Skeletal muscle tissue (tissue), 4 donors: ENCODE results near the gene SIRT3. TPM values are rescaled to one million over a fixed set of nuclear protein-coding genes. Genes with fewer than 3 reads are reported as not detected.
"Not testable (repeated sequence)": the region's sequence is repeated elsewhere in the genome, so short reads cannot be mapped to it uniquely, and the experiment has no call there.

Source experiments
- H3K27ac ChIP-seq: one replicate; pipeline ENCODE4 v1.7.0; 2013; ENCODE audit warnings: mild to moderate bottlenecking, low read depth, low read length, inconsistent platforms
- H3K27me3 ChIP-seq, 3 donors: one replicate each; pipeline ENCODE4 v1.7.0; 2013; ENCODE audit warnings: low read length in 3 of 3; ENCODE audit not compliant: control insufficient read depth in 3 of 3, insufficient read depth in 3 of 3
- H3K36me3 ChIP-seq, 3 donors: one replicate each; pipeline ENCODE4 v1.7.0; 2013; ENCODE audit warnings: low read length in 3 of 3; ENCODE audit not compliant: control insufficient read depth in 3 of 3, insufficient read depth in 3 of 3
- H3K4me1 ChIP-seq, 3 donors: one replicate each; pipeline ENCODE4 v1.7.0; 2013; ENCODE audit warnings: low read length in 3 of 3, mild to moderate bottlenecking in 3 of 3; ENCODE audit not compliant: control insufficient read depth in 3 of 3, insufficient read depth in 3 of 3
- H3K4me3 ChIP-seq, 3 donors: one replicate each; pipeline ENCODE4 v1.7.0; 2013; ENCODE audit warnings: low read length in 3 of 3
- H3K9ac ChIP-seq, 3 donors: one replicate each; pipeline ENCODE4 v1.7.0; 2013; ENCODE audit warnings: low read length in 3 of 3, mild to moderate bottlenecking in 3 of 3, moderate library complexity in 2 of 3, low read depth in 1 of 3
- H3K9me3 ChIP-seq, 3 donors: one replicate each; pipeline ENCODE4 v1.7.0; 2013; ENCODE audit warnings: low read length in 3 of 3; ENCODE audit not compliant: control insufficient read depth in 3 of 3
- total RNA-seq: library from RNA; depleted of rRNA; stranded (reverse); fragments of >200 nt; gene quantifications from one replicate; pipeline ENCODE4 v1.2.3, GENCODE V29; 2014
- donor health status: Osteomylitis.

The SIRT3 gene
- total RNA-seq, 1 donor from 2014 or later: 14.6 TPM

DNA sequence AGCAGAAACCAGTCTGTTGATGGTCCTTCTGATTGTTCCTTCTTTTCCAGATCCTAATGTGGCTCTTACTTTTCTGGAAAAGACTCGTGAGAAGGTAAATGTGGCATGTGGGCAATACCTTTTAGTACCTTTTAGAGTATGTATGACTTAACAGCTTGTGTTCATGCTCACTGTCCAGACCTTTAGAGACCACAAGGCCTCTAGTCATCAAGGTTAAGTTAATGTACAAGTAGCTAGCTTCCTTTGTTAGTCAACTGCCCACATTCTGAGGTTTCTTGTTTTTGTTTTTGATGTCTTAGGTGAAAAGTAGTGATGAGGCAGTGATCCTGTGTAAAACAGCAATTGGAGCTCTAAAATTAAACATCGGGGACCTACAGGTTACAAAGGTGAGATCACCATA, 8.2 kb upstream of the SIRT3 start:
- H3K9me3 ChIP-seq: no peaks in the 10 kb centered on the region
- no peak overlapping the region for H3K4me3 ChIP-seq
- H3K27ac ChIP-seq: no peak overlapping the region
- H3K36me3 ChIP-seq: peaks cover 57 to 75% (median 70%) of the 10 kb centered on the region in 3 donors
- H3K4me1 ChIP-seq: peaks cover 13% of the 10 kb centered on the region in 3 donors
- no peaks in the 10 kb centered on the region for H3K27me3 ChIP-seq
- no peak overlapping the region for H3K9ac ChIP-seq

DNA sequence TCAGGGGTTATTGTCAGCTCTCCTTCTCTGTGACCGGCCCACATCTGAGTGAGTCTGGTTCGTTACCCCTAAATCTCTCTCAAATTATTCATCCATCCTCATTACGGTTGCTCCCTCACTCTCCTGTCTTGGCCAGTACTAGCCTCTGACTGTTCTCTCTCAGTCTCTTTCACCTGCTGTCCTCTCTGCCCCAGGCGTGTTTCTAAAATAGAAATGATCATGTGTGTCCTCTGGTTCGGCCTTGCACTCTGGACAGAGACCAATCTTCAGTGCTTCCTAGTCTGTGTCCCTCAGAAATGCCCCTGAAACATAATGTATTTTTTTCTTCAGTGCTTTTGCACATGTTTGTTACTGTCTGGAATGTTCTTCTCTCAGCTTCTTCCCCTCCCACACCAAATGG, 5.5 kb upstream of the SIRT3 start:
- peaks cover 36 to 53% (median 45%) of the 10 kb centered on the region in 3 donors for H3K36me3 ChIP-seq
- H3K27ac ChIP-seq: peak overlapping the region; percentile 68
- H3K27me3 ChIP-seq: no peaks in the 10 kb centered on the region
- H3K9ac ChIP-seq: peak overlapping the region; percentile 13 to 69 (median 42)
- H3K9me3 ChIP-seq: no peaks in the 10 kb centered on the region
- peak overlapping the region in 1 of 3 donors; percentile 60 for H3K4me3 ChIP-seq
- H3K4me1 ChIP-seq: peaks cover 25 to 29% (median 28%) of the 10 kb centered on the region in 3 donors

DNA sequence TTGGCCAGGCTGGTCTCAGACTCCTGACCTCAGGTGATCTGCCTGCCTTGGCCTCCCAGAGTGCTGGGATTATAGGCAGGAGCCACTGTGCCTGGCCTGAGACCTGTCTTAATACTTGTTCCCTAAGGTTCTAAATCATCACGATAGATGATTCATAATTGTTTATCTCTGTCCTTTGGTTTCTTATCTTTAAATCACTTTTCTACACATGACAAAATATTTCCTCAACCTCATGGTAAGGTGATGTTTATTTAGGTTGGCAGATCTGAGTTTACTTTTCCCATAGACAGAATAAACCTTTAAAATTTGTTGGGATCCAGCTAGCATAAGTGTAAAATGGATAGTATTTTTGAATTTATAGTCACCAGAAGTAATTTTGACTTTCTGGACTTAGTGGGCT, 4.2 kb upstream of the SIRT3 start:
- Histone ChIP-seq H3K9ac (no peak overlapping the region), H3K27me3 (no peaks in the 10 kb centered on the region), H3K36me3 (peaks cover 25 to 40% (median 32%) of the 10 kb centered on the region in 3 donors), H3K9me3 (no peaks in the 10 kb centered on the region), H3K4me3 (no peak overlapping the region), H3K27ac (no peak overlapping the region), H3K4me1 (peaks cover 29 to 35% (median 32%) of the 10 kb centered on the region in 3 donors)

DNA sequence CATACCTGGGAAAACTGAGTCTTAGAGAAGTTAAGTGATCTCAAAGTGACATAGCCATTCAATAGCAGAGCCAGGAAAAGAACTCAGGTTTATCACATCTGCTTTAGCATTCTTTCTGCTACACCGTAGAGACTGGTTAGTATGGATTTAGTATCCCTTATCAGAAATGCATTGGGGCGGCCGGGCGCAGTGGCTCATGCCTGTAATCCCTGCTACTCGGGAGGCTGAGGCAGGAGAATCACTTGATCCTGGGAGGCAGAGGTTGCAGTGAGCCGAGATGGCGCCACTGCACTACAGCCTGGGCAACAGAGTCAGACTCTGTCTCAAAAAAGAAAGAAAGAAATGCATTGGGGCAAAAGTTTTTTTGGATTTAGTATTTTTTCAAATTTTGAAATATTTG, 2.2 kb upstream of the SIRT3 start:
- peaks cover 11 to 25% (median 20%) of the 10 kb centered on the region in 3 donors for H3K36me3 ChIP-seq
- H3K27ac ChIP-seq, H3K27me3 ChIP-seq, H3K9me3 ChIP-seq, H3K9ac ChIP-seq: not testable (repeated sequence)
- H3K4me3 ChIP-seq: peak overlapping the region in 1 of 3 donors; percentile 10
- H3K4me1 ChIP-seq: peaks cover 31 to 38% (median 36%) of the 10 kb centered on the region in 3 donors

DNA sequence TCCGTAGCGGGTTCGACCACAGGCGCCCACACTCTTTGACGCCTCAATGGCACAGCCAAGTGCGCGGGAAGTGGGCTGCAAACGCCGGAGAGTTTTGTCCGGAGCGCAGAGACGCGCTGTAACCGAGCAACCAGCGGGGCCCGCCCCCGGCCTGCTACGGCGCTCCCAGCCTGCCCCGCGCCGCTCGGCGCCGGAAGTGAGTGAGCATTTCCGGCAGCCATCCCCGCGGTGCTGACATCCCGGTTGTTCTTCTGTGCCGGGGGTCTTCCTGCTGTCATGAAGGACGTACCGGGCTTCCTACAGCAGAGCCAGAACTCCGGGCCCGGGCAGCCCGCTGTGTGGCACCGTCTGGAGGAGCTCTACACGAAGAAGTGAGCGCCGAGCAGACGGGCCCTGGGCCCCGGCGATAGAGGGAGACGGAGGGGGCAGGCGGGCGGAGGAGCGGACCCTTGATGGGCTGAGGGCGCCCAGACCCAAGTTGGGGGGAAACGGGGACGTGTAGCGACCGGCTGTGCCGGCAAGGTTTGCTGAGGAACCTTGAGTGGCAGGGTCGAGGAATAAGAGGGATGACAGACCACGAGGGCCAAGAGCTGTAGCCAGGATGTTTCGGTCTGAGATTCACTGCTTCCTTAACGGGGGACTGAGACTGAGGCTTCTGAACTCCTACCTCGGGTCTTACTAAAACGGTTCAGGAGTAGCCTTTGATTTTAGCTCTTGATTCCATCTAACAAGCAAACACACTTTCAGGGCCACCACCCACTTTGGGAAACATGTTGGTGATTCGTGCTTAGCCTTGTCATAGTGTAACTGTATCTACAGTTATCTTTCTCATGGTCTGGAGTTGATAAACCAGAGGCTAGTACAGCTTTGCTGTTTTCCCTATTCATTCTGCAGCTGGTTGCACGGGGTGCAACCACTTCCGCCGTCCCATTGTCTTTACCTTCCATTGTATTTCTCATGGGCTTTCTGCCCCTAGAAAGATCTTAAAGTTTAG, 929 bp upstream of the SIRT3 start, which contains the start of gene PSMD13:
Gene PSMD13, plus strand, starts transcription at position 203 of the 994 bp plus-strand sequence. Its CDS starts 74 bp downstream, at position 277.
- no peaks in the 10 kb centered on the region for H3K9me3 ChIP-seq
- H3K9ac ChIP-seq: peak within 1 kb of the TSS; percentile 94 to 97 (median 96)
- peaks cover 29 to 37% (median 34%) of the 10 kb centered on the region in 3 donors for H3K4me1 ChIP-seq

DNA sequence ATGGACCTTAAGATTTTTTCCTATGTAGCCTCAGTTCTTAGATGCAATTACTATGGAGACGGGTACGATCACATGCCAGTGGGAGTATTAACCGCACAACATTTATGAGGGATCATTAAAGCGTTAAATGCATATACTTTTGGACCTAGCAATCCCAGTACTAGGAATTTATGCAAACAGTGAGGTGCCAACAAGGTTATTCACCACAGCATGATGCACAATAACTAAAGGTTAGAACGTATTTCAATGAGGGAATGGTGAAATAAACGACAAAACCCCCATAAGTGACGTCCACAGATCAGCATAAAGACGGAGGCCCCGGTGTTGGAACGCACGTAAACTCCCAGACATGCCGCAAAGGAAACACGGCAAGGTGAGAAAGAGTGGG, 539 bp downstream of the SIRT3 start:
- H3K4me3 ChIP-seq: peak overlapping the region; percentile 97 to 99 (median 97)
- H3K9ac ChIP-seq: peak overlapping the region; percentile 91 to 97 (median 96)
- peaks cover 19 to 24% (median 23%) of the 10 kb centered on the region in 3 donors for H3K4me1 ChIP-seq

More for the DNA sequence above, 929 bp upstream of the SIRT3 start, which contains the start of gene PSMD13:
- peak within 1 kb of the TSS; percentile 97 to 100 (median 99) for H3K4me3 ChIP-seq
- no peaks in the 10 kb centered on the region for H3K27me3 ChIP-seq
- peak within 1 kb of the TSS; percentile 96 for H3K27ac ChIP-seq
- H3K36me3 ChIP-seq: peaks cover 14 to 24% (median 23%) of the 10 kb centered on the region in 3 donors

DNA sequence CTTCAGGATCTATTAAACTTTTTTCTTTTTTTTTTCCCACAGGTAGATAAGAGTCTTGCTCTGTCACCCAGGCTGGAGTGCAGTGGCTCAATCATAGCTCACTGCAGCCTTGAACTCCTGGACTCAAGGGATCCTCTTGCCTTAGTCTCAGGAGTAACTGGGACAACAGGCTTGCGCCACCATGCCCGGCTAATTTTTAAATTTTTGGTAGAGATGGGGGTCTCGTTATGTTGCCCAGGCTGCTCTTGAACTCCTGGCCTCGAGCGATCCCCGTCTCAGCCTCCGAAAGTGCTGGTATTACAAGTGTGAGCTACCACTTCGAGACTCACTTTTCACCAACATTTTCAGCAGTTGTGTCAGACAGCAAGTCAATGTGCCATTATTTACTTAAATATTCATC, 962 bp downstream of the SIRT3 start:
- peak overlapping the region; percentile 97 to 99 (median 97) for H3K4me3 ChIP-seq
- peaks cover 12 to 18% (median 14%) of the 10 kb centered on the region in 3 donors for H3K36me3 ChIP-seq
- H3K4me1 ChIP-seq: peaks cover 19 to 24% (median 23%) of the 10 kb centered on the region in 3 donors
- no peaks in the 10 kb centered on the region for H3K27me3 ChIP-seq
- no peaks in the 10 kb centered on the region for H3K9me3 ChIP-seq
- no peak overlapping the region for H3K27ac ChIP-seq
- H3K9ac ChIP-seq: peak overlapping the region; percentile 91 to 97 (median 96)

More for the DNA sequence above, 539 bp downstream of the SIRT3 start:
- Histone ChIP-seq H3K36me3 (peaks cover 10 to 17% (median 14%) of the 10 kb centered on the region in 3 donors), H3K27ac (peak overlapping the region; percentile 96), H3K27me3 (no peaks in the 10 kb centered on the region), H3K9me3 (no peaks in the 10 kb centered on the region)

DNA sequence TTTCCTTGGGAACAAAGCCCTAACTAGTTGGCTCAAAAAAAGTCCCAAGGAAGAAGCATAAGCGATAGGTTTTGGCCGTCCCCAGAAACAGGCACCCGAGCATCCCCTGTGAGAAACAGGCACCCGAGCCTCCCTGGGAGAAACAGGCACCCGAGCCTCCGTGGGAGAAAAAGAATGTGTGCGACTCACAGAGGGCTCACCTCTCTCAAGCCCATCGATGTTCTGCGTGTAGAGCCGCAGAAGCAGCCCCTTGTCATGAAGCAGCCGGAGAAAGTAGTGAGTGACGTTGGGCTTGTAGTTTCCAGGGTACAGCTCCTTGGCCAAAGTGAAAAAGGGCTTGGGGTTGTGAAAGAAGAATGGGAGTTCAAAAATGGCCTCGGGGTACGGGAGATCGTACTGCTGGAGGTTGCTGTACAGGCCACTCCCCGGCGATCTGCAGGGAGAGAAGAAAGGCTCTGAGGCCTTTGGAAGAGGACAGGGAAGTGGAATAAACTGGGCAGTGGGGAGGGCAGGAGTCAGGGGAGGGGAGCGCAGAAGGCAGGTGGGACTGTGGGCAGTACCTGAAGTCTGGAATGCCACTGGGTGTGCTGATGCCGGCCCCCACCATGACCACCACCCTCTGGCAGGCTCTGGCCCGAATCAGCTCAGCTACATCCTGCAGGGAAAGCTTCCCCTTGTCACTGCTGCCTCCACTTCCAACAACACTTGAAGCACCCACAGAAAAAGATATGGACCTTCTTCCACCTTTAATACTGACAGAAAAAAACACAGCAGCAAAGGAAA, 3.2 kb downstream of the SIRT3 start:
- Histone ChIP-seq H3K27me3 (no peaks in the 10 kb centered on the region), H3K4me1 (peaks cover 14 to 19% (median 15%) of the 10 kb centered on the region in 3 donors), H3K27ac (no peak overlapping the region), H3K9me3 (no peaks in the 10 kb centered on the region), H3K36me3 (peaks cover 7 to 15% (median 12%) of the 10 kb centered on the region in 3 donors), H3K4me3 (no peak overlapping the region), H3K9ac (no peak overlapping the region)

DNA sequence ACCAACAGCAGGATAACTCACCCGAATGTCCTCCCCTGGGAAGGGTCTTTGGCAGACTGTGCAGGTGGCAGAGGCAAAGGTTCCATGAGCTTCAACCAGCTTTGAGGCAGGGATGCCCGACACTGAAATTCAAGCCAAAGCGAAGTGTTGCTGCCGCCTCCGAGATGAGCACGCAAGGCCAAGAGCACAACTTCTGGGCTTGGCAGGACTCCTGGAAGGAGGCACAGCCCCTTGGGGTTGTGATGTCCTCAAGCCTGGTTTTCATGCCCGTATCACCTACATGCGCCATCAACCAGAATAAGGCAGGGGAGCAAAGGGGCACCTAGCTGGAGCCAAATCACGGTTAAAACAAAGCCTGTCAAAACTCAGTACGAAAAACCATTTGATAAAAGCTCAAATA, 5.7 kb downstream of the SIRT3 start:
- no peaks in the 10 kb centered on the region for H3K27me3 ChIP-seq
- H3K9ac ChIP-seq: no peak overlapping the region
- peaks cover 4 to 5% (median 4%) of the 10 kb centered on the region in 3 donors for H3K4me1 ChIP-seq
- no peaks in the 10 kb centered on the region for H3K9me3 ChIP-seq
- no peak overlapping the region for H3K4me3 ChIP-seq
- no peak overlapping the region for H3K27ac ChIP-seq
- peaks cover 11 to 19% (median 14%) of the 10 kb centered on the region in 3 donors for H3K36me3 ChIP-seq
